GM12892 (cell line): ENCODE data around the gene WDFY4.

Source experiments
- POLR2A ChIP-seq: IDR thresholded peaks from 2 replicates; pipeline ENCODE4 v1.6.1; 2011; ENCODE audit warnings: low read depth, low read length, control low read depth
- POLR2AphosphoS5 ChIP-seq: IDR thresholded peaks from 2 replicates; pipeline ENCODE4 v1.6.1; 2011; ENCODE audit warnings: low read depth, low read length, control low read depth
- TAF1 ChIP-seq: IDR thresholded peaks from 2 replicates; pipeline ENCODE4 v1.6.1; 2011; ENCODE audit warnings: low read depth, mild to moderate bottlenecking, control low read depth, low read length, borderline replicate concordance

GRCh38 chr10:48899781-48900180, 215.1 kb downstream of the WDFY4 start:
- TF ChIP-seq POLR2AphosphoS5 (no peak), POLR2A (no peak), TAF1 (no peak)
